GM10266 (cell line): ENCODE measurements around the gene CTNNA3.
"Not testable (repeated sequence)": the region's sequence is repeated elsewhere in the genome, so short reads cannot be mapped to it uniquely, and the experiment has no call there.

Experiments
- DNase-seq: peaks from one replicate; pipeline ENCODE4 v3.0.0; 2012; ENCODE audit errors: extremely low spot score
- CTCF ChIP-seq: IDR thresholded peaks from 2 replicates; pipeline ENCODE4 v1.5.1; 2012; ENCODE audit warnings: mild to moderate bottlenecking, low read depth; ENCODE audit not compliant: control insufficient read depth, insufficient read depth; ENCODE audit errors: missing control alignments

The CTNNA3 gene

GRCh38 chr10:67241451-67241850, 454.5 kb downstream of the CTNNA3 start:
- no peak for DNase-seq
- TF ChIP-seq CTCF: no peak

GRCh38 chr10:67239864-67240497, 456.0 kb downstream of the CTNNA3 start:
- no peak for DNase-seq
- TF ChIP-seq CTCF: no peak

GRCh38 chr10:67230680-67231500, 465.1 kb downstream of the CTNNA3 start:
- not testable (repeated sequence) for DNase-seq

- no peak for TF ChIP-seq CTCF
- no peak for DNase-seq
Measured at GRCh38 chr10:67225226-67225625, 470.8 kb downstream of the CTNNA3 start.

GRCh38 chr10:67224553-67224952, 471.4 kb downstream of the CTNNA3 start:
- no peak for TF ChIP-seq CTCF
- DNase-seq: no peak

- no peak for TF ChIP-seq CTCF
- DNase-seq: no peak
Measured at GRCh38 chr10:67222934-67223333, 473.1 kb downstream of the CTNNA3 start.

GRCh38 chr10:67221939-67222494, 474.0 kb downstream of the CTNNA3 start:
- TF ChIP-seq CTCF: no peak

More at GRCh38 chr10:67221939-67222494, 474.0 kb downstream of the CTNNA3 start:
- DNase-seq: no peak
